NK-92 (cell line): Measurements from ENCODE around the gene SLC38A3.

Experiments
- DNase-seq: peaks from one replicate; lab custom pipeline; 2025; ENCODE audit not compliant: unreplicated experiment; lab: John Stamatoyannopoulos, UW

Gene SLC38A3

DNA sequence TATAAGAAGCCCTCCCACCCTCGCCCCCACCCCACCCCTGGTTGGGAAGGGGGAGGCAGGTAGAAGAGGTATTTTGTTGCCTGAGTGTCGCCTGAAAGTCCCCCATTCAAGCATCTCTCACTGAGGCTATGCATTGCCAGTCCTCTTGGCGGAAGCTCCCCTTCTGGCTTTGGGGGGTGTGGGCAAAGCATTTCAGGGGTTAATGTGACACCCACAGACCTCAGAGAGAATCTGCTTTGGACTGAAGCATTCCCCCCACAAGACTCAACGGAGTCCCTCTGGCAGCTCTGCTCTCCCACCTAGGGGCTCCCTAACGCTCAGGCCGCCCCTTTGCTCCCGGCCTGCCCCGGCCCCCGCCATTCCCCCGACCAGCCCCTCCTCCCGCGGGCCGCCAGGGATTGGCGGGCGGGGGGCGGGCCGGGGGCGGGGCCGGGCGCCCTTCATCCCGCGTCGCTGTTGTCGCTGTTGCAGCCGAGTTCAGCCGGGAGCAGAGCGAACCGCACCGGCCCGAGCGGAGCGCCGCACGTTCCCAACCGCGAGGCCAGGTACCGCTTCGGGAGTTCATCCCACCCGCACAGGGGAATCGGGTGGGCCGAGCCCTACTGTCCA, at the start of gene SLC38A3:
TSS of gene SLC38A3 (plus strand) at position 468 of the 609 bp plus-strand sequence. CDS start 8,929 bp downstream, outside the sequence.
- DNase-seq, result no peak

DNA sequence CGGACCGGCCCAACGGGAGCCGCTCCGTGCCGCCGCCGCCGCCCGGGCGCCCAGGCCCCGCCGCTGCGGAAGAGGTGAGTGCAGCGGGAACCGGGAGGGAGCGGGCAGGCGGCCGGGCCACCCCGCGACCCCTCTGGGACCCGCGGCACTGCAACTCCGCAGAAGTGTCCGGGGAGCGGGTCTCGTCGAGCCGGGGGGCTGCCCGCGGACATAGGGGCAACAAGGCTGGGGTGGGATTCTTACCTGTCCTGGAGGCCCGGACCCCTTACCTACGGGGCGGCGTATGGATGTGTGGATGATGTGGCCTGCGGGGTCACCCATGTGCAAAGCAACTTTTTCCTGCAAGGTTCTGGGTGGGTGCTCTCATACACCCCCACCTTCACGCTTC, 49.6 kb upstream of the SLC38A3 start:
- DNase-seq, result no peak

DNA sequence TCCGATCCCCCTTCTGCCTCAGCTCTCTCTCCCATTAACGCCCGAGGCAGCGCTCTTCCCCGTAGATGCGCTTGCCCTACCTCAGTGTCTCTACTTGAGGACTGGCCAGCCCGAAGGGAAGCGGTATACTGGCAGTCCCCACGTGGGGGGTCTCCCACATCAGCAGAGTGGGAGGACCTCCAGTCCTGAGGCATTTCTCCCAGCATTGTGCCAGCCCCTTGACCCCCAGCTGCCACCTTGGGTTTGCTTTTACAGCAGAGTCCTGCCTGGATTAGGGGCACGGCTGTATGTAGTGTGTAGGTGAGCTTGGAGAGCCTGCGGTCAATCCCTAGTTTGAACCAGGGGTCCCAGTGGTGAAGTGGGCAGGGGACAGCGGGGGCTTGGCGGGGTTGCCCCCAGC, 49.2 kb upstream of the SLC38A3 start:
- no peak for DNase-seq

DNA sequence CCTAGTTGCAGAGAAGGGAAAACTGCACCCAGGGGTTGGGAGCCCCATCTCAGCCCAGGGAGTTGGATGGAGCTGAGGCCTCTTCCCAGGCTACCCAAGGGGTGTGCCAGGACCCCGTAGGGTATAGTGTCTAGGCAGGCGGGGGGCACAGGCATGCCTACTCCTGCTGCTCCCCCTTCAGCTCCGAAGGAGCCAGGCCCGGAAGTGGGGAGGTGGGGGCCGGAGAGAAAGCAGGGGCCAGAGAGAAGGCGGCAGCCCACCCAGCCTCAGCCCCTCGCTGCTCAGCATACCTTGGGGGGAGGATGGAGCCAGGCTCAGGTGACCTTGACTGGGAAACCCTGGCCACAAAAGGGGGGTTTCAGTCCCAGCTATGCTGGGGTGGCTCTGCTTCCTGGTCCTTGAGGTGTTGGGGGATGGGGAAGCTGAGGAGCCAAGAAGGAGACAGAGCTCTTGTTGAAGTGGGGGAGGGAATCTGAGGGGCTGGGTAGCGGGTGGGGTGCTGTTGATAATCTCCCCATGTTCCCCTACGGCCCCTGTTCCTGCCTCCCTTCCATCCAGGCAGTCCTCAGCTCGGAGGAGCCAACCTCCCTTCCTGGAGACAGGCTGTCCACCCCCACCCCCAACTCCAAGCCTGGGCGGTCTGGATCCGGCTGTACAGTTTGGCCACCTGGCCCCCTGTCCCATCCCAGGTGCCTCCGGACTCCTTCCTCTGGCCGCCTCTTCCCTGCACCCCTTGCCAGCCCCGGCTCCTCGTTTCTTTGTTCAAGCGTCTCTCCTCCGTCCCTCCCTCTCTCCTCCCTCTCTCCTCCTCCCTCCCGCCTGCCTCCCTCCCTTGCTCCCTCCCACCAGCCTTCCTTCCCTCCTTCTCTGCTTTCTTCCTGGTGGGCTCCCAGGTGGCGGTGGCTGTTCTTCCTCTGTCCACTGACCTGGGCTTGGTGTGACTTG, 48.2 kb upstream of the SLC38A3 start:
- DNase-seq, result no peak

DNA sequence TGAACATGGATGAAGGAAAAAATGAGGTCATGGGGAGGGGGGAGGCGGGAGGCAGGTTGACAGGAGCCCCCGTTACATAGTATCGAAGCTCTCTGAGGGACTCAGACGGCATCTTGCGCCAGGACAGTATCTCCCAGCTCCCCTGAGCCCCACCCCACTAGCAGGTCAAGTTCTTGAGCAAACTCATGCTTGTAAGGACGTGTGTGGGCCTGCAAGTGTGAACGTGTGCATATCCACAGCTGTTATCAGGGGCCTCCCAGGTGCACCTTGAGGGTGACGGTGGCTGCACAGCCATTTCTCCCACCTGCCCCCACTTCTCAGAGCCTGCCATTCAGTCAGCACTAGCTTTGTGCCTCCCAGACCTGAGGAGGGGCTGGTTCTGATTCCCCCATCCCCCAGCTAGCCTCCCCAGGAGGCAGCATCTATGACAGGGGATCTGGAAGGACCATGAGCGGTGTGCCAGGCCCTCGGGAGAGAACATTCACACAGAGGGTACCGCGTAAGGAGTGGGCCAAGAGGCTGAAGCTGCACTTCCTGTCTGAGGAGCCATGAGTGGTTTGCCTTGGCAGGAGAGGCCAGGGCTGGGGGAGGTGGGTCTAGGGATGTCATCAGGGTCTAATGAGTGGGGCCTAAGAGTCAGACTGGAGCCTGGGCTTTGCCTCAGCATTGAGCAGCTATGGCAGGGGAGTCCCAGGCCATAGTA, 47.1 kb upstream of the SLC38A3 start:
- DNase-seq, result no peak

DNA sequence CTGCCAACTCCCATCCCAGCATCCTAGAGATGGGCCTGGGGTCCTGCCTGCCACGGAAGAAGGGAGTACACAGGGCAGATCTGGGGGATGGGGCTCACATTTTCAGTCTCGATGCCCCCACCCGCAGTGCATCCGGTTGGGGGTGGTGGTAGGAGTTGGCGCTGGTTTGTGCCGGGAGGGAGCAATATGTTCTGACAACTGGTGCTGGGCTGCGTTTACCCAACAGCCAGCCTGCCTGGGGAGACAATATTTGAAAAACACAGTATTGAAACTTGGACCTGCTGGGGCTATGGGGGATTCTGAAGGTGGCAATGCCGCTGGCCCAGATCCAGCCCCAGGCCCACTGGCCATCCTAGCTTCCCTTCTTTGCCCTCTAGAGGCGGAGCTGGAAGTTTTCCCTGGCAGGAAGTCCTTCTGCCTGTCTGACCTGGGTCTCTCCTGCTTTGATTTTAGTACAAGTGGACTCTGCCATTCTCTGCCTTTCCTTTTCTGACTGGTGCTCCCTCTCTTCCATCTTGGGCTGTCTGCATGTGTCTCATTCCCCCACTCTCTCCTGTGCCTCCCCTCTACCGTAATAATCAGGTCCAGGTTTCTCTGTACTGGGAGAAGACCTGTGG, 46.4 kb upstream of the SLC38A3 start:
- DNase-seq, result no peak

DNA sequence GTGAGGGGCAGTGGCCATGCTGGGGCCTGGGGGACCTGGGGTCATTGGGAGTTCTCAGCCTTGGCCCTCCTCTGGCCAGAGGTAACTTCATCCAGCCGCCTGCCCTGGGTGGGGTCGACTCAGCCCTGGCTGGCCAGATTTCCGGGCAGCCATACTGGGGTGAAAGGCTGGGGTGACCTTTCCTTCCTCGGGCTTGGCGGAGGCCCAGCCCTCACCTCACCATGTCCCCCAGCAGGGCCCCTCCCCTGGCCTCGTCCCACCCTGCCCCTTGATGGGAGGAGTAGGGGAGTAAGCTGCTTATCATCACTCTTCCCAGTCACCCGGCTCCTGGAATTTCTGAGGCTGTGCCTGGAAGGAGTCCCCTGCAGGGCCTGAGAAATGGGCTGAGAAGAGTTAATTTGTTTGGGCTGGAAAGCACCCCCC, 44.5 kb upstream of the SLC38A3 start:
- DNase-seq, result no peak

DNA sequence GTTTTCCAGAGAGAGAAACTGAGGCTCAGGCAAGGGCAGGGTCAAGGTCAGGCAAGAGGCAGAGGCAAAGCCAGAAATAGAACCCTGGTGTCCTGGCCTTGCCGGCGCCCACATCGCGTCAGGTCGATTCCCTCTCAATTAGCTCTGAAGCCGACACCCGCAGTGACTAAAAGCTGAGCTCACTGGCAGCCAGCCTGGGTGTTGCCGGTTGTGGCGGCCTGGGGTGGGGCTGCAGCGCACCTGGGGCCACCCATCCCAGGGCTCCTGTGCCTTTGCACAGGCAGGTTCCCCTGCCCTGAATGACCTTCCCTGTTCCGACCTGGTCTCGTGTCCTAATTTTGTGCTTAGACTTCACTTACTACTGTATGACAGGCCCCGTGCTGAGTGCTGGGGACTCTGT, 43.8 kb upstream of the SLC38A3 start:
- DNase-seq, result no peak

DNA sequence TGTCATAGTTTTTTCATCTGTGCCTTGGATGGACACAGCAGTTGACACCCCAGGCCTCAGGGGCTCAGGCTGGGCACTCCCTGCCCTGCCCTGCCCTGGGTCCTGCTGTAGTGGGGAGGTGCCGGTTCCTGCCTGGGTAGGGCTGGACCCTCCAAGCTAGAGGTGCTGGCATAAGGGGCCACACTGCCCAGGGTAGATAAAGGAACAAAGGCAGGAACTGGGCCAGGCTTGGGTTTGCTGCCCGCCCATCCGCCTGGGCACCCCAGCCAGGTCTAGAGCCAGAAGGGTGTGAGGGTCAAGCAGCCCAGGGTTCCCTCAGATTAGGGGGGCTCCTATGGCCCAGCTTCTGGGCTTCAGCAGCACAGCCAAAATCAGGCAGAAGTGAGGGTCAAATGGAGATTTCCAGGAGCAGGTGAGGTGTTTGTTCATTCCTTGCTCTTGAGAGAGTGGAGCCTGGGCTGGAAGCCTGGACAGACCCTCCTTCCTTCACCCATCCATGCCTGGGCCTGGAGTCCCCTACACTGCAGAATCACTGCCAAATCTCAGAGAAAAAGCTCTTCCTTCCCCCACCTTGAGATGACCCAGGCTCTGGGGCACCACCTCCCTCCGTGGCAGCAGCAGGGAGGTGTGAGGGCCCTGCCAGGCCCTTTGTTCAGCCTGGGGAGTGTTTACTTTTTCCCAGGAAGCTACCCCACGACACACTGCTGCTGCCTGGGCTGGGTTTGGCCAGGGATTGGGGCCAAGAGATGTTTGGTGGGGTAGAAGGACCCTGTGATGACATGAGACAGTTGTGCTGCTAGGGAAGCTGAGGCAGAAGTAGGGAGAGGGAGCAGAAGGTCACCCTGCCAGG, 42.8 kb upstream of the SLC38A3 start:
- no peak for DNase-seq

DNA sequence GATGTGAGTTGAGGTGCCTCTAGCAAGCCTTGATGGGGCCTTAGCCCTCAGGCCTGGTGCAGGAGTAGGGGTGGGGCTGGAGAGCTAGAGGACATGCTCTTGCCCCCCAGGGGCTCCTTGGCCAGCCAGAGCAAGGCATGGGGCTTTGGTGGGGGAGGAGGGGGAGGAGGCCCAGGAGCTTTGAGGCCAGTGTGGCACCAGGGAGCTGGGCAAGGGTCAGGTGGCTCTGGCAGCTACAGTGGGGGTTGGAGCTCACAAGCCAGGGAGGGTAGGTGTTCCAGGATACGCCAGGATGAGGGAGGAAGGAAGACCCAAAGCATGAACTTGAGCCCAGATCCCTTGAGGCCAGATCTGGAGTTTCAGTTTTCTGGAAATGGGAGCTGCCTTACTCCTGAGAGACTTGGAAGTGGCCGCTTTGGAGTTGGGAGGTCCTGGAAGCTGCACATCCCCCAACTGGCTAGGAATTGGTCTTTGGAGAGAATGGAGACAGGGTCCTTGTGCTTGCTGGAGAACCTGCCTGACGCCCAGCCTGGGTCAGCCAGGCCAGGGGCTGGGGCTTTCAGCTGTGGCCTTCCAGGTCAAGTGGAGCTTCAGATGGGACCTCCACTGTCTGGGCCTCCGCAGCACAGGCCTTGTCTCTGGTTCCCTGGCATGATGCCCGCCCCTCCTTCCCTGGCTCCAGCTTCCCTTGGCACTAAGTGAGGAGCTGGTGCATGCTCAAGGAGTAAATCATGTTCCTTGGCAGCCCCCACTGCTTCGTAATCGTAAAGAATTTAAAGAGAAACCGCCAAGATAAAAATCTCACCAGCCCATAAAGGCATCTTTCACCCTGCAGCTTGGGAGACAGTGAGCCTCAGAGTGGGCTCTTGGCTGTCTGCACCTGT, 41.3 kb upstream of the SLC38A3 start:
- no peak for DNase-seq

DNA sequence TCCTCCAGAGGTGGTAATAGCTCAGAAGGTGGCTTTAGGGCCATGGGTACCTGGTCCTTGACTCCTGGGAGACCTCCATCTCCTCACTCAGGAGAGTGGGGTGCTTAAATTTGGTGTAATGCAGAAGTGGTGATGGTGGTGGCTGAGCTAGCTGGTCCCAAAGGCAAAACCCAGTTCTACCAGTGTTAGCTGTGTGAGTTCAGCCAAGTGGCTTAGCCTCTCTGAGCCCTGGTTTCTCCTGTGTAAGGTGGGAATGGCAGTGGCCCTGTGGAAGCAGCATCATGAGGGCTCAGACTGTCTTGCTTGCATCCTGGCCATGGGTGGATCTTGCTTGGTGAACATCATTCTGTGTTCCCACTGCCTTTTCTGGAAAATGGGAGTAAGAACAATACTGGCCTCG, 40.6 kb upstream of the SLC38A3 start:
- DNase-seq, result no peak

DNA sequence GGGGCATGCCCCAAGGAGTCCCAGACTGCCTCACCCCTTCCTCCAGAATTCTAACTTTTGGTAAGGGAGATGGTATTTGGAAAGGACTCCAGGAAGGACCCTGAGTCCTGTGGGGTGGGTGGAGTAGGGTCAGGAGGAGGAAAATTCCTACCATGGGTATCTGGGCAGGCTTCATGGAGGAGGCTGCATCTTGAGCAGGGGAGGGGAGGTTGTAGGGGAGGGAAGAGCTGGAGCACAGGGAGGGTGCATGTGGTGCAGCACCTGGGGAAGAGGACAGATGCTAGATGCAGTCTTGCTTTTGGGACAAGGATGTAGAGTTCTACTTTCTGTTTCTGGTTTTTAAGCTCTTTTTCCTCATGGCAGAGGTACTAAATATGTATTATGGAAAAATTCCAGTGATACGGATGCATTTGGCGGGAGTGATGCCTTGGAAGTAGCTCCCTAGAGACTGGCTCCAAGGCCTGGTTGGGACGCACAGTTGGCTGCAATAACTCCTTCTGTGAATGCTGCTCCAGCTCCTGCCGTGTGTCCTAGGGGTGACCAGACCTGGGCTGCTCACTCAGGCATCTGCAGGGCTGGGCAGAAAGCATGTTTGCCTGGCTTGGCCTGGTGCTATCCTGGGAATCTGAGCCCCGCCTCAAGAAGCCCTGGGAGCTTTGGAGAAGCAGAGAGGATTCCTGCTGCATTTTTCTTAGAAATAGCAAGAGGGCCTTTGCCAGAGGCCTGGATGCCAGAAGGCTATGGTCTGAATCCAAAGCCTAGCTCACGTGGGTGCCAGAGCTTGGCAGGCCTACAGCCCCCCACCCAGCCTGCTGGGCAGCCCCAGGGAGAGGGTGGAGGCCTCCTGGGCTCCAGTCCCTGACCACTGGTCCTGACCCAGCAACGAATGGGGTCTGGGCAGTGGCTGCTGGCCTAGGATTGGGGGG, 39.8 kb upstream of the SLC38A3 start:
- DNase-seq, result no peak

DNA sequence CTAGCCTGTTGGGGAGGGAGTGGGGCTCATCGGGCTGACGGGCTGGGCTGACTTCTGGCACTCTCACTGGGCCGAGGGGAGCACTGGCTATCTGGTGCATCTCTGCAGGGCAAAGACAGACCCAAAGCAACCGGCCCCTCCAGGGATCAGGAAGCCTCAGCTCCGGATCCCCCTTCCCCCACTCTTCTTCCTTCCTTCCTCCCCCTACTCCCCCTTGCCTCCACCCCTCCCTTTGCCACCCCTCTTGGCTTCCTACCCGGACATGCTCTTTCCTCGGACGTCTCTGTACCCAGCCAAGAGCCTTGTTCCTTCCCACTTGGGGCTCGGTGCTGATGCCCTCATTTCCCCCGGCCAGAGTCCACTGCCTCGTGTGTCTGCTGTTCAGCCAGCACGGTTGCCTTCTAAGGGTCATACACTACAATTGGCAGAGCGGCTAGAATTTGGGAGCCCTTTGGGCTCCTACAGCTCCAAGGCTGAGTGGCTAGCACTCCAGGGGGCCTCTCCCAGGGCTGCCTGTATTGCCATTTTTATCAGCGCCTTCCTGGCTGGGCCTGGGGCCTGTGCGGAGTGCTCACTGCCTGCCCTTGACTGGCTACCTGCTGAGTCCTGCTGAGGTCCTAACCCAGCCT, 39.0 kb upstream of the SLC38A3 start:
- DNase-seq, result no peak

DNA sequence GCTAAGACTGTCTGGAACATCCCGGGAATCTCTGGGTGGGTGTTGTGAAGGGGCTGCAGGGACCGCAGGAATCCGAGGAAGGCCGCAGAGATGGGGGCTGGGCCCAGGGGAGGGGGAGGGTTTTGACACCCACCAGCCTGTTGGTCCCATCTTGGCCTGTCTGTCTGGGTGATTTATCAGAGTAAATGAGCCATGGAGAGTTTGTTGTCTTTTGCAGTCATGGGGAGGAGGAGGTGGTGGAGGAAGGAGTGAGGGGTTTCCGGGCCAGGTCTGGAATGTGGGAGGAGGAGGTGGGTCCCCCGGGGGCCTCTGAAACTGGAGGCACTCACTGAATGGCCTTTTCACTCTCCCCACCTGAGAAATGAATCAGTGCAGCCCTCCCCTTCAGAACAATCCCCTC, 38.5 kb upstream of the SLC38A3 start:
- DNase-seq, result no peak

DNA sequence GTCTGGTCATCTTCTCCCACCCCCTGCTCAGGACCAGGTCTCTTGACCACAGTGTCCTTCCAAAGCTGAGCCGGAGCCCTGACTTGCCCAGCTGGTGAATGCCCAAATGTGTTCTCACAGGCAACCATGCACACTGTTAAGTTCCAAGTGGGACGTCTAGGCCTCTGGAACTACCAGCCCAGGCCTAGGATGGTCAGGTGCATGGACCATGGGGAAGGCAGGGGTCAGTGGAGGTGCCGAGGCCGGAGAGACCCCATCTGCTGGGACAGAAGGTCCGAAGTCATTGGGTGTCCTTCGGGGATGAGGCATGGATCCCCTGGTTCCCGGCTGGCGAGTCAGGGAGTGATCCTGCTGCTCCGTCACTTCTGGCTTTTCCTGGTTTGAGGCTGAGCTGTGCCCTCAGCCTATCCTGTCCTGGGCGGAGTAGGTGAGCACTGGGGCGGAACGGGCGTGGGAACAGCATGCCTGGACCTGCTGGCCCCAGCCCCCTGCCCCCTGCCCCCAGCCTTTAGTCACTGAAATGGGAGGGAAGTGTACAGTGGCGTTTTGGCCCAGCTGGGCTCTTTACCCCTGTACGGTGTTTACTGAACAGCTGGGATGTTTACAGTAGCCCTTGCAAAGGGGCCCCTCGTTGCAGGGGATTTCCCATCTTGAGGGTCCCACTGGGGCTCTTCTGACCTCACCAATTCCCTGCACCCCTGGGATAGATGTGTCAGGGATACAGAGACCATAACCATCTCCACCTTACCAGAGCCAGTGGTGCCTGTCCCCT, 37.8 kb upstream of the SLC38A3 start:
- DNase-seq, result no peak

DNA sequence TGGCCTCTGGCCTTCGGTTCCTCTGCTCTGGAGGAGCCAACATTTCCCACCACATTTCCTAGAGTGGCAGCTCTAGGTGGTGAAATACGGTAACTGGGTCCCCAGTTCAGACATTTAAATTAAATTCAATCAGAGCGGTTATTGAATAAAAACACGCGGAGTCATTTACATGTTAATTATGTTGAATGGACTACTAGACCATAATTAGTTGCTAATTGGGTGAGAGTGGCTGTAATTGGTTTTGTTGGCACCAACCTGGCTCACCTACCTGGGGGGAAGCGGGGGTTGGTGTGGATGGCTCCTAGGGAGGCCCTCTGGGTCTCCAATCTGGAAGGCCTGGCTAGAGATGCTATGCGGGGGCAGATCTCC, 37.2 kb upstream of the SLC38A3 start:
- no peak for DNase-seq

DNA sequence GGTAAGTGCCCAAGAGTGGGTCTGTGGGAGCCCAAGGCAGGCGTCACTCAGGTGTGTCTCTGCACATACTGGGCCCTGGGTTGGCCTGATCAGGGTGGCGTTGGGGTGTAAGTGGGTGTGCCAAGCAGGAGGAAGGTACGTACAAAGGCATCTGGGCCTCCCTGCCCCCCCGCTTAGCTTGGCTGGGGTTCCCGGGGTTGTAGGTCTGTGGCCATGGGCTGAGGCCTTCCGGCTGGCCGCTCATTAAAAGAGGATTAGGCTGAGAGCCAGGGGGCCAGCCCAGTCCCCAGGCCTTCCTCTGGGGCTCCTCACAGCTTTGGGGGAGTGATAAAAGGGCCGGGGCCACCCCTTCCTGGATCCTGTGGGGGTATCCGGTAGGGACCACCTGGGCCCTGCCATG, 36.7 kb upstream of the SLC38A3 start:
- no peak for DNase-seq
